Osteocyte (in vitro differentiated cells): ENCODE measurements around the gene PTPRM. TPM values are rescaled to one million over a fixed set of nuclear protein-coding genes. Genes with fewer than 3 reads are reported as not detected.

ENCODE experiments used
- DNase-seq: peaks from one replicate; pipeline ENCODE4 v3.0.0; 2021; ENCODE audit warnings: mixed read lengths; ENCODE audit not compliant: unreplicated experiment; ENCODE audit errors: extremely low spot score
- H3K27ac Mint-ChIP-seq: one replicate; pipeline ENCODE4 v1.8.0; 2021; ENCODE audit warnings: mild to moderate bottlenecking, mixed read lengths; ENCODE audit not compliant: unreplicated experiment
- H3K27me3 Mint-ChIP-seq: one replicate; pipeline ENCODE4 v1.8.0; 2021; ENCODE audit warnings: mixed read lengths; ENCODE audit not compliant: unreplicated experiment
- H3K36me3 Mint-ChIP-seq: one replicate; pipeline ENCODE4 v1.8.0; 2021; ENCODE audit warnings: mixed read lengths; ENCODE audit not compliant: unreplicated experiment
- H3K4me1 Mint-ChIP-seq: one replicate; pipeline ENCODE4 v1.8.0; 2021; ENCODE audit warnings: mixed read lengths; ENCODE audit not compliant: unreplicated experiment
- H3K4me3 Mint-ChIP-seq: one replicate; pipeline ENCODE4 v1.8.0; 2021; ENCODE audit warnings: mild to moderate bottlenecking, moderate library complexity, mixed read lengths; ENCODE audit not compliant: unreplicated experiment
- H3K9me3 Mint-ChIP-seq: one replicate; pipeline ENCODE4 v1.8.0; 2021; ENCODE audit warnings: mixed read lengths; ENCODE audit not compliant: unreplicated experiment
- total RNA-seq: library from RNA; stranded (reverse); gene quantifications from 2 replicates; pipeline ENCODE4 v1.2.1, GENCODE V29; 2021
- TF ChIP-seq, protein P1 (sequence below): fragments of 200-600 bp; sonication (generic); IDR thresholded peaks from 2 replicates; pipeline ENCODE4 v1.5.0; 2021; ENCODE audit warnings: antibody characterized with exemption, mild to moderate bottlenecking, moderate library complexity

PTPRM gene
- total RNA-seq, 1 donor from 2014 or later = 105 TPM

DNA sequence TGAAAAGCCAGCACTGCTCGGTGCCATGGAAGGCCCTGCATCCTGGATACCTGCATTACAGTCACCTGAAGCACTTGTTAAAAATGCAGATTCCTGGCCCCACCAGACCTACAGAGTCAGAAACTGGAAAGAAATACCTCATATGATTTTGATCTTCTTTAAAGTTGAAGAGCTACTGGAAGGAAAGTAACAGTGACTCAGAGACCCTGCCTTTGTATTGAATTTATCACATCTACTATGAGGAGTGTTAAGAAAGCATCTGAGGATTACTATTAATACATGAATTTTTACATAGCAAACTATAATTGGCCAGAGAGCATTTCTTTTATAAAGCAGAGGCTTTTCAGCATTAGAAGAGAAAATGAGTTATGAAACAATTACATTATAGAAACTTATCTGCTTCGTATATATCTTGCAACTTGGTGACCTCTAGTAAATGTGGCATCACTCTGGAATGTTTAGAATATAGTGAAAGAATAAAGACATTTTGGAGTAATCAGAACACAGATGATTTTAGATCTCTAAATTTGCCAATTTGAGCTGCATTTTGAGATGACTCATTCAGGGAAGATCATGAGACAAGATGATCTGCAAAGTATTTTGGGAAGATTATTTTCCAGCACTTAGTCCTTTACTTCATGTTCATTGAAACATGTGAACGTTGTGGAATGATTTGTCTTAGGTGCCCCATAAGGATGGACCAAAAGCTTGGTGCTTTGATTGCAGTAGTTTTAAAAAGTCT is 12.2 kb downstream of the PTPRM start:
- TF ChIP-seq, protein P1, sequence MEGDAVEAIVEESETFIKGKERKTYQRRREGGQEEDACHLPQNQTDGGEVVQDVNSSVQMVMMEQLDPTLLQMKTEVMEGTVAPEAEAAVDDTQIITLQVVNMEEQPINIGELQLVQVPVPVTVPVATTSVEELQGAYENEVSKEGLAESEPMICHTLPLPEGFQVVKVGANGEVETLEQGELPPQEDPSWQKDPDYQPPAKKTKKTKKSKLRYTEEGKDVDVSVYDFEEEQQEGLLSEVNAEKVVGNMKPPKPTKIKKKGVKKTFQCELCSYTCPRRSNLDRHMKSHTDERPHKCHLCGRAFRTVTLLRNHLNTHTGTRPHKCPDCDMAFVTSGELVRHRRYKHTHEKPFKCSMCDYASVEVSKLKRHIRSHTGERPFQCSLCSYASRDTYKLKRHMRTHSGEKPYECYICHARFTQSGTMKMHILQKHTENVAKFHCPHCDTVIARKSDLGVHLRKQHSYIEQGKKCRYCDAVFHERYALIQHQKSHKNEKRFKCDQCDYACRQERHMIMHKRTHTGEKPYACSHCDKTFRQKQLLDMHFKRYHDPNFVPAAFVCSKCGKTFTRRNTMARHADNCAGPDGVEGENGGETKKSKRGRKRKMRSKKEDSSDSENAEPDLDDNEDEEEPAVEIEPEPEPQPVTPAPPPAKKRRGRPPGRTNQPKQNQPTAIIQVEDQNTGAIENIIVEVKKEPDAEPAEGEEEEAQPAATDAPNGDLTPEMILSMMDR = no peak
- H3K4me3 Mint-ChIP-seq = no peak overlapping the region
- no peaks in the 10 kb centered on the region for H3K9me3 Mint-ChIP-seq
- H3K27me3 Mint-ChIP-seq = no peaks in the 10 kb centered on the region
- peak overlapping the region; percentile 50 for H3K27ac Mint-ChIP-seq
- peaks cover 43% of the 10 kb centered on the region for H3K4me1 Mint-ChIP-seq
- DNase-seq = no peak
- H3K36me3 Mint-ChIP-seq = peaks cover 3% of the 10 kb centered on the region

DNA sequence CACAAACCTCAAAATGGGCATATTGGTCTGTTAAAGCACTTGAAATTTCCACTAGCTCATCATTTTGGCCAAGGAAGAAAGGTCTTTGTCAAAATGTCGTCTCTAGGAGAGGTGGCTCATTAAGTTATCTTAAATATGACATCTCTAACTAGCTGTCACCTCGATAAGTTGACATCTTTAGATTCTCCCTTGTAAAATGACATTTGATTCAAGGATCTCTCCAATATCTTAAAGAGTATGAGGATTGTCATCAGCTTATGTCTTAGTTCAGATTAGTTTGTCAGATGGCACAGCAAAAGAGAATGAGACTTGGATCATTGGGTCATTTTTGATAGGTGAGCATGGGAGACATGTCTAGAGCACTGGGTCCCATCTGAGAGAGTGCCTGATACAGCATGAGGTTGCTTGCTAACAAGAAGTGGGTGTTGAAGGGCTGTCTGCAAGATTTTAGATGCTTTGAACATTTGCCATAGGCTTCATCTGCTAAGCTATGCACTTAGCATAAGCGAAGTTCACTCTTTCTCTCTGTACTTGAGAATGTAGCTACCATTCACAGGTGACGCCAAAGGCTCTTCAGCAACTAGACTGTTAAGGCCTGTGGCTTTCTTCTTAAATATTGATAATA is 12.9 kb downstream of the PTPRM start:
- DNase-seq = no peak
- Mint-ChIP-seq H3K36me3 (peaks cover 3% of the 10 kb centered on the region), H3K27ac (peak overlapping the region; percentile 50), H3K9me3 (no peaks in the 10 kb centered on the region), H3K4me1 (peaks cover 43% of the 10 kb centered on the region), H3K4me3 (no peak overlapping the region), H3K27me3 (no peaks in the 10 kb centered on the region)
- TF ChIP-seq, protein P1 = no peak

DNA sequence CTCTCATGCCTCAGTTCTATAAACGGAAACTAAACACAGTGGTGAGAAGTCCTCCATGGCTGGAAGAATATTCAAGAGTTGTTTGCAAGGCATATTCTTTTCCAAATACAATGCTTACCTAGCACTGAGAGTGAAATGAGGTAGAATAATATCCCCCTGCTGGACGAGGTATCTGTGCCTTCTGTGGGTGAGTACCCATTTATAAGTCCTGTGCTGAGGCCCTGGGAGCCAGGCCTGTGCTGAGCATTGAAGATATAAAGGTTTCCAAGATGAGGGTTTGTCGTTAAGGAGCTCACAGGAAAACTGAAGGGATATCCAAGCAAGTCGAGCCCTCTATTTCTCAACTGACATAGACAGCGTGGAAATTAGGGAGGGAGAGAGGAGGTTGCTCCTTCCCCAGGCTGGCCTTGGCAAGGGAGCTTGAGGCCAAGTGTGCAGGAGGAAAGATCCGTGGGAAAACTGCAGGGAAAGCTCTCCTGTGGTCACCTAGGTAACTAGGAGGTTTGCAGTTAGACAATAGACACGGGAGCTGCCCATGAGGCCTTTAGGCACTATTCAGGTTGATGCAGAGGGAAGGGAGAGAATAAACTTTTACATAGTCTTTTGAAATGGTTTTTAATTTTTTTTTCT is 17.6 kb downstream of the PTPRM start:
- H3K27ac Mint-ChIP-seq = no peak overlapping the region
- peaks cover 3% of the 10 kb centered on the region for H3K36me3 Mint-ChIP-seq
- no peaks in the 10 kb centered on the region for H3K9me3 Mint-ChIP-seq
- DNase-seq = no peak
- TF ChIP-seq, protein P1 = no peak
- H3K4me1 Mint-ChIP-seq = peaks cover 10% of the 10 kb centered on the region
- no peak overlapping the region for H3K4me3 Mint-ChIP-seq
- H3K27me3 Mint-ChIP-seq = no peaks in the 10 kb centered on the region

DNA sequence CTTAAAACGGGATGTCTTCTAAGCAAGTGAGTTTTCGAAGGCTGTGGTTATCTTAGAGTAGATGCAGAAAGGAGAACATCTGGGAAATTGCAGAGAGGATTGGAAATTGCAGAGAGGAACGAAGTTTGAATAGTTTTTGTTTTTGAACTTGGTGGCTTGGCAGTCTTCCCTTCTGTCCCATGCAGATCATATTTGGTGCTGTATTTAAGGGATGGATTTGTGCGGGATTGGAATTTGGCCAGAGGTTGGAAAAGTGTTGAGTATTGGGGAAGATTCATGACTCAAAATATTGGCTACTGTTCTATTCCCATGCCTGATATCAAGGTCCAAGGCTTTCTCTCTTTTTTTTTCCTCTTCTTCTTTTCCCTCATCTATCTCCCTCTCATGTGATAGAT is 18.2 kb downstream of the PTPRM start:
- Mint-ChIP-seq H3K4me3 (no peak overlapping the region), H3K27ac (no peak overlapping the region), H3K36me3 (peaks cover 3% of the 10 kb centered on the region), H3K27me3 (no peaks in the 10 kb centered on the region), H3K4me1 (peaks cover 9% of the 10 kb centered on the region), H3K9me3 (no peaks in the 10 kb centered on the region)
- no peak for DNase-seq
- TF ChIP-seq, protein P1 = no peak

DNA sequence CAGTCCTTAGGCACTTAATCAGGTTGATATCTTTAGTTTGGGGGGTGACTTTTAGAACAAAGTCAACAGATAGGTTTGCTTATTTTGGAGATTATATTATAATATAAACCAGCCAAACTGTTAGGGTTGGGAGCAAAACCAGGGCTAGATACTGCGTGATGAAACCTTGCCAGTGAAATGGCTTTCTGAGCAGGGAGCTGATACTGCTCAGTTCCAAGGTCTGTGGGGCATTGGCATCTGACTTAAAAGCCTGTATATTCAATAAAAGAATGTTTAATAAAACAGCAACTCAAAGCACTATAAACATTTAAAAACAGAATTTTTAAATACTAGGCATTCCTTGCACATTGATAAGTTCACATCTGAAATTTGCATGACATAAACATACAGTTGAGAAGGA is 19.3 kb downstream of the PTPRM start:
- Mint-ChIP-seq H3K4me1 (peaks cover 19% of the 10 kb centered on the region), H3K36me3 (peaks cover 3% of the 10 kb centered on the region), H3K27ac (no peak overlapping the region), H3K9me3 (no peaks in the 10 kb centered on the region), H3K4me3 (no peak overlapping the region), H3K27me3 (no peaks in the 10 kb centered on the region)
- TF ChIP-seq, protein P1 = no peak
- DNase-seq = no peak
